AG04449 (cell line): ENCODE measurements around the gene TBL2.
"Not testable (repeated sequence)": the region's sequence is repeated elsewhere in the genome, so short reads cannot be mapped to it uniquely, and the experiment has no call there.

Experiments used
- CTCF ChIA-PET: fragments of 350-600 bp; formaldehyde crosslinking; extraction: SDS; loops from one replicate; lab custom pipeline; 2021; ENCODE audit warnings: antibody characterized with exemption; lab: Yijun Ruan, JAX
- POLR2A ChIA-PET: fragments of 400-600, 350-600 bp; formaldehyde crosslinking; extraction: SDS; loops from one replicate; lab custom pipeline; 2020; ENCODE audit warnings: antibody characterized with exemption, inconsistent platforms; lab: Yijun Ruan, JAX
- DNase-seq: peaks from one replicate; pipeline ENCODE4 v3.0.0-alpha.2; 2010; ENCODE audit warnings: low read depth, low spot score
- H3K4me3 ChIP-seq: 2 replicates; pipeline ENCODE4 v1.5.1; 2011; ENCODE audit warnings: low read depth, mild to moderate bottlenecking, control low read depth, low read length
- TF ChIP-seq, protein P1 (sequence below): IDR thresholded peaks from one replicate; pipeline ENCODE4 v1.5.1; 2011; ENCODE audit warnings: mild to moderate bottlenecking, moderate library complexity, low read length, control low read depth, inconsistent platforms; ENCODE audit not compliant: insufficient read depth; ENCODE audit errors: missing control alignments

TBL2 gene

DNA sequence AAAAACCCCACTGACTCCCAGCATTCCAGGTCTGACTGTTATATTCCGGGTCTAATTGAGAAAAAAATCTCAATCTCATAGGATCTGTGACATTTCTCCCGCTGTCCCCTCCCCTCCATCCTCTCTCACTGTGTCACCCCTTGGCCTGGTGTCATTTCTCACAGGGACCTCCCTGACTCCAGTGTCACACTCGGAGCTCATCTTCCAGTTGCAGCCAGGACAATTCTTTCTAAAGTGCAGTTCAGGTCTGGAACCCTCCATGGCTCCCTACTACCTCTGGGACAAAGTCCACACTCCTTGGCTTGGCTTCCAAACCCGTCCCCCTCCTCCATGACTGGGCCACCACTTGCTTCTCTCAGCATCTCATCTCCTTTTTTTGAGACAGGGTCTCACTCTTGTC lies 31.7 kb upstream of the TBL2 start:
- POLR2A ChIA-PET, result interaction anchor here (1.0 kb wide), 1 partner anchor 92 kb away, joined by 3 read pairs; no protein-coding TSS in a partner anchor
- TF ChIP-seq, protein P1, sequence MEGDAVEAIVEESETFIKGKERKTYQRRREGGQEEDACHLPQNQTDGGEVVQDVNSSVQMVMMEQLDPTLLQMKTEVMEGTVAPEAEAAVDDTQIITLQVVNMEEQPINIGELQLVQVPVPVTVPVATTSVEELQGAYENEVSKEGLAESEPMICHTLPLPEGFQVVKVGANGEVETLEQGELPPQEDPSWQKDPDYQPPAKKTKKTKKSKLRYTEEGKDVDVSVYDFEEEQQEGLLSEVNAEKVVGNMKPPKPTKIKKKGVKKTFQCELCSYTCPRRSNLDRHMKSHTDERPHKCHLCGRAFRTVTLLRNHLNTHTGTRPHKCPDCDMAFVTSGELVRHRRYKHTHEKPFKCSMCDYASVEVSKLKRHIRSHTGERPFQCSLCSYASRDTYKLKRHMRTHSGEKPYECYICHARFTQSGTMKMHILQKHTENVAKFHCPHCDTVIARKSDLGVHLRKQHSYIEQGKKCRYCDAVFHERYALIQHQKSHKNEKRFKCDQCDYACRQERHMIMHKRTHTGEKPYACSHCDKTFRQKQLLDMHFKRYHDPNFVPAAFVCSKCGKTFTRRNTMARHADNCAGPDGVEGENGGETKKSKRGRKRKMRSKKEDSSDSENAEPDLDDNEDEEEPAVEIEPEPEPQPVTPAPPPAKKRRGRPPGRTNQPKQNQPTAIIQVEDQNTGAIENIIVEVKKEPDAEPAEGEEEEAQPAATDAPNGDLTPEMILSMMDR, result no peak
- CTCF ChIA-PET, result interaction anchor here (1.3 to 12.1 kb wide), 7 partner anchors 9 to 246 kb away, joined by 3 to 231 read pairs (median 5); partner anchors contain the start of genes ABHD11 and STX1A
- no peak overlapping the region for H3K4me3 ChIP-seq
- DNase-seq, result no peak

GRCh38 chr7:73607692-73607983 lies 29.3 kb upstream of the TBL2 start:
- DNase-seq, H3K4me3 ChIP-seq, POLR2A ChIA-PET: not testable (repeated sequence)
- CTCF ChIA-PET, result interaction anchor here (1.0 to 12.1 kb wide), 34 partner anchors 9 to 249 kb away, joined by 3 to 231 read pairs (median 12); partner anchors contain the start of genes ABHD11, METTL27, MLXIPL and STX1A

DNA sequence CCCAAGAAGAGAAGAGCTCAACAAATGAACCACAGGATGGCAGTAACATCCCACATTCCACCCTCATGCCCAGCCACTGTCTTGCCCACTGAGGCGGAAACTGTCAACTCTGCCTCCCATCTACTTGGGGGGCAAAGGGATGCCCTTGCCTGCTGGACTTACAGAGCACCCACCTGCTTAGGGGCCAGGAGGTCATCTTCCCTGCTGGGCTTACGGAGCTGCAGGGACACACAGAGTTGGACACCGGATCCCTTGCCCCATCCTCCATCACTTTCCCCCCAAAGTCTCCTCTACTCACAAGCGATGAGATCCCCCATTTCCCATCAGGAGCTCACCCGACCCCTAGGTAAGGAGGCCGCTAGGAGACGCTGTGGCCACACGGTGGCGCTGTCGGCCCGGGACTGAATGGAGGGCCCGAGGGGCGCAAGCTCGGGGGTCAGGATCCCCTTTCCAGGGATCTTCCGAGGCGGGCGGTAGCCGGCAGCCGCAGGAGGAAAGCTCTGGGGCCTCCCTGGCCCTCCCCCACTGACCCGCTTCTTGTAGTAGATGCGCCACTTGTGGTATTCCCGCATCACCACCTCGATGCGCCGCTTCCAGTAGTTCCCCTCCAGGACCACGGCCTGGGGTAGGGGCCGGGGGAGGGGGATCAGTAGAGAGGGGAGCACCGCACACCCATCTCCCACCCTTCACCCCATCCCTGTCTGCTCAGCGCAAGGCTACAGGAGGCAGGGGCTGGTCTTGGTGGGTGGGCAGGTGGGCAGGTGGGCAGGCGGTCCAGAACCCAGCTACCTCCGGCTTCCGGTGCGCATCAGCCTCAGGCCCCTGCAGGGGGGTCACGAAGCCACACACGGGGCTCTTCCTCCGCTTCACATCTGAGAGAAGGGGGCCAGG lies 28.7 kb upstream of the TBL2 start:
- peak overlapping the region; percentile 37 for H3K4me3 ChIP-seq

DNA sequence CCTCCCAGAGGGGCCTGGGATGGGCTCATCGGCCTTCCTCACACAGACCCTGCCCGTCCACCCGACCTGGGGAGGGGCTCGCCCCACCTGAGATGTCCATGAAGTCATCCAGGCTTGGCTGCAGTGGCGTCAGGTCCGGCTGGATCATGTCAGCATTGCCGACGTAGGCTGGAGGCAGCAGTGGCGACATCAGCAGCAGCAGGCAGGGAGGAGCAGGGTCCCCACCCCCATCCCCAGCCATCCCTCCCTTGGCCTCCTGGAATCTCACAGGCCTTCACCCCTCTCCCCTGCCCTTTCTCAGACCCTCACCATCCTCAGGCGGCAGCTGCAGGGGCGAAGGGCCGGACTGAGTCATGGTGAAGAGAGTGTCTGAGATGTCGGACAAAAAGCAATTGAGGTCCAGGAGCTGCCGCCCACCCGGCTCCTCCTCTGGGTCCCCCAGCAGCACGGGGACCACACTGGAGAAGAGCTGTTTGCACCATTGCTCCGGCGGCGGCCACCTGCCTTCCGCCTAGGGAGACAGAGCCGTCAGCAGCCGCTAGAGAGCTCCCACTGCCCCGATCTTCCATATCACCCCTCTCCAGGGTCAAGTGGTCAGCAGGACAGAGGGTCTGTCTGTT lies 27.3 kb upstream of the TBL2 start:
- ChIA-PET CTCF (interaction anchor here (1.3 to 12.1 kb wide), 18 partner anchors 10 to 249 kb away, joined by 3 to 231 read pairs (median 20); partner anchors contain the start of genes ABHD11, STX1A, TBL2 and VPS37D), POLR2A (no interaction called here)
- no peak for DNase-seq
- H3K4me3 ChIP-seq, result no peak overlapping the region
- TF ChIP-seq, protein P1, result no peak

More for the DNA sequence above, 28.7 kb upstream of the TBL2 start:
- DNase-seq, result no peak
- TF ChIP-seq, protein P1, result peak; percentile 91
- ChIA-PET POLR2A (no interaction called here), CTCF (interaction anchor here (0.7 to 12.1 kb wide), 45 partner anchors 10 to 250 kb away, joined by 3 to 231 read pairs (median 6); partner anchors contain the start of genes ABHD11, METTL27, MLXIPL and STX1A)

GRCh38 chr7:73602721-73603651 lies 24.6 kb upstream of the TBL2 start:
- ChIA-PET POLR2A (no interaction called here), CTCF (interaction anchor here (1.1 to 12.1 kb wide), 6 partner anchors 11 to 132 kb away, joined by 3 to 231 read pairs (median 34); partner anchors contain the start of genes ABHD11, STX1A and VPS37D)
- DNase-seq, result no peak
- no peak overlapping the region for H3K4me3 ChIP-seq
- TF ChIP-seq, protein P1, result no peak

DNA sequence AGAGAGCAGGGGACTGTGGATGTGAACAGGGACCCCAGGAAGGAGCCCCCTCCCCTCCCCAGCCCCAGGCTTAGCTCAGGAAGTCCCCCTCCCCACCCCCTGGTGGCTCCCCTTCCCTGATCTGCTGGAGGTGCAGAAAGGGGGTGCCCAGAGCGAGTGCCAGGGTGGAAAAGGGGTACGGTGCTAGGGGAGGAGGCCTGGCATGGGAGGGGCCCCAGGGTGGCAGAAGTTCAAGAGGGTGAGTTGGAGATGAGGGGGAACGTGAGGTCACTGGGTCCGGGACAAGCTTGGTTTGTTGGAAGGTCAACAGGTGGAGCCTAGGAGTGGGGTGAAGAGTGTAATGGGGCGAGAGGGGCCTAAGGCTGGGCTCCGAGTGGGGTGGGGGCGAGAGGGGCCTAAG lies 21.5 kb upstream of the TBL2 start:
- ChIA-PET POLR2A (no interaction called here), CTCF (interaction anchor here (1.0 to 1.7 kb wide), 4 partner anchors 13 to 135 kb away, joined by 3 to 10 read pairs (median 4); no protein-coding TSS in a partner anchor)
- no peak for DNase-seq
- TF ChIP-seq, protein P1, result no peak
- H3K4me3 ChIP-seq, result no peak overlapping the region
